ENCODE data around the gene RBP4.

DNA sequence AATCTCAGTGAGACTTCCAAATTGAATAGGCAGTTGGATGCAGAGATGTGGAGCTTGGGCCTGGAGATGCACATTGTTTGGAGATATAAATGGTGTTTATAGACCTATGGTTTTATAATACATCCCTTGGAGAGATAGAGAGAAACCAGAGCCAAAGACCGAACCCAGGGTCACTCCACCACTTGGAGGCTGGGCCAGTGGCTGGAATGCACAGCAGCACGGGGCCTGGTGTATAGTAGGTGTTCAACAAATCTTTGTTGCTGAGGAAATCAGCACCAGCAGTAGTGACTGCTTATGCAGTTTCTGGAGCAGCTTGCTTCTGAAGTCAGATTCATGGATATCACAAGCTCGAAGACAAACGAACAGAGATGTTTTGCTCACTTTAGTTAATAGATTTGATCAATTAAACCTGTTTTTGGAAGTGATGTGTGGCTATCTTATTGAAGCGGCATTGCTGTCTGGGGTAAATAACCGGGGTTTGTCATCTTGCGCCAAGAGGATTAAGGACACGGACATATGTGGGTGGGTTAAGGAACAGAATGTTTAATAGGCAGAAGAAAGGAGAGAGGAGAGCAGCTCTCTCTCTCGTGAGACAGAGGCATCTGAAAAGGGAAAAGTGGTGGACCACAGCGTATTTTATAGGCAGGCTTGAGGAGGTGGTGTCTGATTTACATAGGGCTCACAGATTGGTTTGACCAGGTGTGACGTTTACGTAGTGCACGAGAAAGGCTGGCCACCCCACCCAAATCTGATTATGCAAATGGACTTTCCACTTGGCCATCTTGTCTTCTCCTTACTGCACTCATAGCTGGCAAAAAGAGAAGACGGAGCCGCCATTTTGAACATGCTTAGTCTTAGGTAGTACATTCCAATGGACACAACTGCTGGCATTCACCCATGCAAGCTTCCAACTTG lies 11.1 kb downstream of the RBP4 start:
- TF ChIP-seq EZH2 (IDR thresholded peaks at IDR 0.05; ENCODE audit: borderline replicate concordance, low read depth, low read length) (no peak), CBFB (CRISPR knock-in tag; IDR thresholded peaks at IDR 0.05) (no peak), HNRNPUL1 (IDR thresholded peaks at IDR 0.05; ENCODE audit: low read length) (no peak), ZNF324 (CRISPR knock-in tag; IDR thresholded peaks at IDR 0.05) (no peak), NFYB (IDR thresholded peaks at IDR 0.05; ENCODE audit: extremely low read depth, insufficient read length) (no peak)
- TF ChIP-seq, protein P1, sequence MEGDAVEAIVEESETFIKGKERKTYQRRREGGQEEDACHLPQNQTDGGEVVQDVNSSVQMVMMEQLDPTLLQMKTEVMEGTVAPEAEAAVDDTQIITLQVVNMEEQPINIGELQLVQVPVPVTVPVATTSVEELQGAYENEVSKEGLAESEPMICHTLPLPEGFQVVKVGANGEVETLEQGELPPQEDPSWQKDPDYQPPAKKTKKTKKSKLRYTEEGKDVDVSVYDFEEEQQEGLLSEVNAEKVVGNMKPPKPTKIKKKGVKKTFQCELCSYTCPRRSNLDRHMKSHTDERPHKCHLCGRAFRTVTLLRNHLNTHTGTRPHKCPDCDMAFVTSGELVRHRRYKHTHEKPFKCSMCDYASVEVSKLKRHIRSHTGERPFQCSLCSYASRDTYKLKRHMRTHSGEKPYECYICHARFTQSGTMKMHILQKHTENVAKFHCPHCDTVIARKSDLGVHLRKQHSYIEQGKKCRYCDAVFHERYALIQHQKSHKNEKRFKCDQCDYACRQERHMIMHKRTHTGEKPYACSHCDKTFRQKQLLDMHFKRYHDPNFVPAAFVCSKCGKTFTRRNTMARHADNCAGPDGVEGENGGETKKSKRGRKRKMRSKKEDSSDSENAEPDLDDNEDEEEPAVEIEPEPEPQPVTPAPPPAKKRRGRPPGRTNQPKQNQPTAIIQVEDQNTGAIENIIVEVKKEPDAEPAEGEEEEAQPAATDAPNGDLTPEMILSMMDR (IDR thresholded peaks at IDR 0.05 in 2 of 3, conservative IDR thresholded peaks at IDR 0.05 in 1 of 3; ENCODE audit: insufficient read depth in 2 of 3, low read depth in 1 of 3, low read length in 3 of 3) = no peak
- TF ChIP-seq, protein P2, sequence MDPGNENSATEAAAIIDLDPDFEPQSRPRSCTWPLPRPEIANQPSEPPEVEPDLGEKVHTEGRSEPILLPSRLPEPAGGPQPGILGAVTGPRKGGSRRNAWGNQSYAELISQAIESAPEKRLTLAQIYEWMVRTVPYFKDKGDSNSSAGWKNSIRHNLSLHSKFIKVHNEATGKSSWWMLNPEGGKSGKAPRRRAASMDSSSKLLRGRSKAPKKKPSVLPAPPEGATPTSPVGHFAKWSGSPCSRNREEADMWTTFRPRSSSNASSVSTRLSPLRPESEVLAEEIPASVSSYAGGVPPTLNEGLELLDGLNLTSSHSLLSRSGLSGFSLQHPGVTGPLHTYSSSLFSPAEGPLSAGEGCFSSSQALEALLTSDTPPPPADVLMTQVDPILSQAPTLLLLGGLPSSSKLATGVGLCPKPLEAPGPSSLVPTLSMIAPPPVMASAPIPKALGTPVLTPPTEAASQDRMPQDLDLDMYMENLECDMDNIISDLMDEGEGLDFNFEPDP (CRISPR knock-in tag; IDR thresholded peaks at IDR 0.05) = no peak
